HEK293 (cell line): ENCODE results near the gene SMAD4.

Source experiments
- FEZF1 ChIP-seq: fragments of 450-650 bp; formaldehyde crosslinking; IDR thresholded peaks from 2 replicates; pipeline ENCODE4 v1.5.1; 2016; ENCODE audit warnings: missing biosample characterization, missing genetic modification characterization
- HOXD13 ChIP-seq: sonication (generic); formaldehyde crosslinking; IDR thresholded peaks from 2 replicates; pipeline ENCODE4 v1.8.0; 2022; ENCODE audit warnings: missing genetic modification reagents, borderline replicate concordance
- IKZF3 ChIP-seq: fragments of 450-650 bp; IDR thresholded peaks from 2 replicates; pipeline ENCODE4 v1.5.0; 2018; ENCODE audit warnings: missing biosample characterization, mild to moderate bottlenecking, missing genetic modification characterization, moderate library complexity
- MEIS1 ChIP-seq: sonication (generic); formaldehyde crosslinking; IDR thresholded peaks from 2 replicates; pipeline ENCODE4 v1.8.1; 2022; ENCODE audit warnings: missing genetic modification reagents, mild to moderate bottlenecking, borderline replicate concordance
- RBAK ChIP-seq: fragments of 450-650 bp; formaldehyde crosslinking; IDR thresholded peaks from 2 replicates; pipeline ENCODE4 v1.5.1; 2016; ENCODE audit warnings: missing biosample characterization, missing genetic modification characterization
- TCF7L2 ChIP-seq: IDR thresholded peaks from 2 replicates; pipeline ENCODE4 v1.6.1; 2011; ENCODE audit warnings: low read depth, mild to moderate bottlenecking, inconsistent platforms, low read length, moderate library complexity, borderline replicate concordance
- ZBTB48 ChIP-seq: fragments of 450-650 bp; formaldehyde crosslinking; IDR thresholded peaks from 2 replicates; pipeline ENCODE4 v1.5.1; 2016; ENCODE audit warnings: missing biosample characterization, missing genetic modification characterization
- ZFP37 ChIP-seq: fragments of 450-650 bp; formaldehyde crosslinking; IDR thresholded peaks from 2 replicates; pipeline ENCODE4 v1.5.1; 2016; ENCODE audit warnings: missing biosample characterization, missing genetic modification characterization
- ZNF121 ChIP-seq: fragments of 450-650 bp; formaldehyde crosslinking; IDR thresholded peaks from 2 replicates; pipeline ENCODE4 v1.5.1; 2016; ENCODE audit warnings: missing biosample characterization, missing genetic modification characterization
- ZNF138 ChIP-seq: fragments of 450-650 bp; formaldehyde crosslinking; IDR thresholded peaks from 2 replicates; pipeline ENCODE4 v1.5.1; 2016; ENCODE audit warnings: missing biosample characterization, missing genetic modification characterization, borderline replicate concordance
- ZNF16 ChIP-seq: fragments of 450-650 bp; formaldehyde crosslinking; IDR thresholded peaks from 2 replicates; pipeline ENCODE4 v1.5.1; 2016; ENCODE audit warnings: low read depth, missing biosample characterization, missing genetic modification characterization
- ZNF223 ChIP-seq: fragments of 450-650 bp; formaldehyde crosslinking; IDR thresholded peaks from 2 replicates; pipeline ENCODE4 v1.5.1; 2016; ENCODE audit warnings: missing biosample characterization, missing genetic modification characterization
- ZNF324 ChIP-seq: fragments of 450-650 bp; formaldehyde crosslinking; IDR thresholded peaks from 2 replicates; pipeline ENCODE4 v1.5.1; 2016; ENCODE audit warnings: missing biosample characterization, missing genetic modification characterization
- ZNF366 ChIP-seq: fragments of 450-650 bp; formaldehyde crosslinking; conservative IDR thresholded peaks from 2 replicates; pipeline ENCODE4 v1.5.1; 2016; ENCODE audit warnings: missing biosample characterization, missing genetic modification characterization
- ZNF433 ChIP-seq: fragments of 450-650 bp; formaldehyde crosslinking; IDR thresholded peaks from 2 replicates; pipeline ENCODE4 v1.5.1; 2016; ENCODE audit warnings: missing biosample characterization, missing genetic modification characterization, low read depth
- ZNF571 ChIP-seq: fragments of 450-650 bp; formaldehyde crosslinking; IDR thresholded peaks from 2 replicates; pipeline ENCODE4 v1.5.0; 2017; ENCODE audit warnings: missing biosample characterization, missing genetic modification characterization
- ZNF654 ChIP-seq: fragments of 450-650 bp; formaldehyde crosslinking; IDR thresholded peaks from 2 replicates; pipeline ENCODE4 v1.5.1; 2016; ENCODE audit warnings: low read depth, missing biosample characterization, missing genetic modification characterization
- ZNF837 ChIP-seq: fragments of 450-650 bp; formaldehyde crosslinking; IDR thresholded peaks from 2 replicates; pipeline ENCODE4 v1.5.1; 2016; ENCODE audit warnings: missing biosample characterization, missing genetic modification characterization
- ZSCAN30 ChIP-seq: fragments of 450-650 bp; IDR thresholded peaks from 2 replicates; pipeline ENCODE4 v1.5.1; 2018; ENCODE audit warnings: missing biosample characterization, mild to moderate bottlenecking, missing genetic modification characterization, moderate library complexity
- ZXDB ChIP-seq: fragments of 450-650 bp; formaldehyde crosslinking; IDR thresholded peaks from 2 replicates; pipeline ENCODE4 v1.5.1; 2016; ENCODE audit warnings: missing biosample characterization, missing genetic modification characterization
- TF ChIP-seq, protein P1 (sequence below): fragments of 450-650 bp; formaldehyde crosslinking; IDR thresholded peaks from 2 replicates; pipeline ENCODE4 v1.5.1; 2017; ENCODE audit warnings: missing biosample characterization, missing genetic modification characterization
- TF ChIP-seq, protein P2 (sequence below): fragments of 450-650 bp; formaldehyde crosslinking; IDR thresholded peaks from 2 replicates; pipeline ENCODE4 v1.5.1; 2017; ENCODE audit warnings: missing biosample characterization, missing genetic modification characterization
- TF ChIP-seq, protein P3 (sequence below): fragments of 450-650 bp; formaldehyde crosslinking; IDR thresholded peaks from 2 replicates; pipeline ENCODE4 v1.5.1; 2016; ENCODE audit warnings: missing biosample characterization, missing genetic modification characterization, low read depth
- TF ChIP-seq, protein P4 (sequence below): fragments of 450-650 bp; formaldehyde crosslinking; optimal IDR thresholded peaks from 2 replicates; pipeline ENCODE3; 2016; ENCODE audit warnings: missing biosample characterization, mild to moderate bottlenecking, missing genetic modification characterization
- TF ChIP-seq, protein P5 (sequence below): fragments of 450-650 bp; formaldehyde crosslinking; IDR thresholded peaks from 2 replicates; pipeline ENCODE4 v1.5.1; 2016; ENCODE audit warnings: missing biosample characterization, missing genetic modification characterization
- TF ChIP-seq, protein P6 (sequence below): fragments of 450-650 bp; formaldehyde crosslinking; IDR thresholded peaks from 2 replicates; pipeline ENCODE4 v1.5.1; 2016; ENCODE audit warnings: missing biosample characterization, missing genetic modification characterization
- TF ChIP-seq, protein P7 (sequence below): fragments of 450-650 bp; formaldehyde crosslinking; IDR thresholded peaks from 2 replicates; pipeline ENCODE4 v1.5.1; 2016; ENCODE audit warnings: missing biosample characterization, missing genetic modification characterization, borderline replicate concordance

SMAD4 gene

DNA sequence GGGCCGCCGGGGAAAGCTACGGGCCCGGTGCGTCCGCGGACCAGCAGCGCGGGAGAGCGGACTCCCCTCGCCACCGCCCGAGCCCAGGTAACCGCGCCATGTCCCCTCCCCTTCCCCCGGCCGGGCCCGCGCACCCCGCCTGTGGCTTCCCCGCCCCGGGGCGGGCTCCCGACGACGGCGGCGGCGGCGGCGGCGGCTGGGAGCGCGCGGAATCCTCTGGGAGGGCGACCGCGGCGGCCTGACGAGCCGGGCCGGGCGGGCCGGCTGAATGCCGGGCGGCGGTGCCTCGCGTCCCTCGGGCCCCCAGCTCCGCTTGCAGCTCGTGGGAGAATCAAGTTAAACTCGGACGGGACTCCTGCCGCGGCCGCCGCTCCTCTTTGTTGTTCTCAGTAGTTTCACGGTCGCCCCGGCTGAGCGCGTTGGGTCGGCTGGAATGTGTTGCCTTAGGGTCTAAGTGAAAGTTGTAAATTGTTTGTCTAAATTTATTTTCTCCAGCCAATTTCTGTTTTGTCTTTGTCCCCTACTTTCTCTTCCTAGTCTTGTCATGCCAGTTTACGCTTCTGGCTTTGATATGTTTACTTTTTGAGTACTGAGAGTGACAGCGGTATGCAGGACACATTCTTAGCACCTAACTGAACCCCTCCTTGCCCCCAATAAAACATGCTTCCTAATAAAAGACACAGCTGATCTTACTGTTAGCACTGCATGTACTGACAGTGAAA lies 685 bp downstream of the SMAD4 start (continued):
- TF ChIP-seq, protein P1, sequence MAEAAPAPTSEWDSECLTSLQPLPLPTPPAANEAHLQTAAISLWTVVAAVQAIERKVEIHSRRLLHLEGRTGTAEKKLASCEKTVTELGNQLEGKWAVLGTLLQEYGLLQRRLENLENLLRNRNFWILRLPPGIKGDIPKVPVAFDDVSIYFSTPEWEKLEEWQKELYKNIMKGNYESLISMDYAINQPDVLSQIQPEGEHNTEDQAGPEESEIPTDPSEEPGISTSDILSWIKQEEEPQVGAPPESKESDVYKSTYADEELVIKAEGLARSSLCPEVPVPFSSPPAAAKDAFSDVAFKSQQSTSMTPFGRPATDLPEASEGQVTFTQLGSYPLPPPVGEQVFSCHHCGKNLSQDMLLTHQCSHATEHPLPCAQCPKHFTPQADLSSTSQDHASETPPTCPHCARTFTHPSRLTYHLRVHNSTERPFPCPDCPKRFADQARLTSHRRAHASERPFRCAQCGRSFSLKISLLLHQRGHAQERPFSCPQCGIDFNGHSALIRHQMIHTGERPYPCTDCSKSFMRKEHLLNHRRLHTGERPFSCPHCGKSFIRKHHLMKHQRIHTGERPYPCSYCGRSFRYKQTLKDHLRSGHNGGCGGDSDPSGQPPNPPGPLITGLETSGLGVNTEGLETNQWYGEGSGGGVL (tag by site-specific recombination), result no peak
- TF ChIP-seq ZXDB (tag by site-specific recombination) (no peak), ZNF654 (no peak), ZNF324 (tag by site-specific recombination) (no peak), MEIS1 (CRISPR knock-in tag) (no peak), IKZF3 (tag by site-specific recombination) (no peak), ZBTB48 (tag by site-specific recombination) (no peak), ZNF433 (no peak), ZNF138 (no peak), HOXD13 (CRISPR knock-in tag) (no peak), ZSCAN30 (tag by site-specific recombination) (peak; percentile 12; the same call in 1 of the 2 replicates), ZNF366 (tag by site-specific recombination) (no peak), RBAK (tag by site-specific recombination) (no peak), ZNF223 (tag by site-specific recombination) (no peak), ZFP37 (tag by site-specific recombination) (0 out of 2 replicates have a peak, but pooled peaks have one; percentile 60), FEZF1 (no peak), ZNF571 (tag by site-specific recombination) (no peak), ZNF837 (tag by site-specific recombination) (no peak), ZNF121 (tag by site-specific recombination) (no peak), ZNF16 (tag by site-specific recombination) (no peak), TCF7L2 (no peak)
- TF ChIP-seq, protein P2, sequence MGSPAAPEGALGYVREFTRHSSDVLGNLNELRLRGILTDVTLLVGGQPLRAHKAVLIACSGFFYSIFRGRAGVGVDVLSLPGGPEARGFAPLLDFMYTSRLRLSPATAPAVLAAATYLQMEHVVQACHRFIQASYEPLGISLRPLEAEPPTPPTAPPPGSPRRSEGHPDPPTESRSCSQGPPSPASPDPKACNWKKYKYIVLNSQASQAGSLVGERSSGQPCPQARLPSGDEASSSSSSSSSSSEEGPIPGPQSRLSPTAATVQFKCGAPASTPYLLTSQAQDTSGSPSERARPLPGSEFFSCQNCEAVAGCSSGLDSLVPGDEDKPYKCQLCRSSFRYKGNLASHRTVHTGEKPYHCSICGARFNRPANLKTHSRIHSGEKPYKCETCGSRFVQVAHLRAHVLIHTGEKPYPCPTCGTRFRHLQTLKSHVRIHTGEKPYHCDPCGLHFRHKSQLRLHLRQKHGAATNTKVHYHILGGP (tag by site-specific recombination), result no peak
- TF ChIP-seq, protein P3, sequence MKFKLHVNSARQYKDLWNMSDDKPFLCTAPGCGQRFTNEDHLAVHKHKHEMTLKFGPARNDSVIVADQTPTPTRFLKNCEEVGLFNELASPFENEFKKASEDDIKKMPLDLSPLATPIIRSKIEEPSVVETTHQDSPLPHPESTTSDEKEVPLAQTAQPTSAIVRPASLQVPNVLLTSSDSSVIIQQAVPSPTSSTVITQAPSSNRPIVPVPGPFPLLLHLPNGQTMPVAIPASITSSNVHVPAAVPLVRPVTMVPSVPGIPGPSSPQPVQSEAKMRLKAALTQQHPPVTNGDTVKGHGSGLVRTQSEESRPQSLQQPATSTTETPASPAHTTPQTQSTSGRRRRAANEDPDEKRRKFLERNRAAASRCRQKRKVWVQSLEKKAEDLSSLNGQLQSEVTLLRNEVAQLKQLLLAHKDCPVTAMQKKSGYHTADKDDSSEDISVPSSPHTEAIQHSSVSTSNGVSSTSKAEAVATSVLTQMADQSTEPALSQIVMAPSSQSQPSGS (tag by site-specific recombination), result no peak
- TF ChIP-seq, protein P4, sequence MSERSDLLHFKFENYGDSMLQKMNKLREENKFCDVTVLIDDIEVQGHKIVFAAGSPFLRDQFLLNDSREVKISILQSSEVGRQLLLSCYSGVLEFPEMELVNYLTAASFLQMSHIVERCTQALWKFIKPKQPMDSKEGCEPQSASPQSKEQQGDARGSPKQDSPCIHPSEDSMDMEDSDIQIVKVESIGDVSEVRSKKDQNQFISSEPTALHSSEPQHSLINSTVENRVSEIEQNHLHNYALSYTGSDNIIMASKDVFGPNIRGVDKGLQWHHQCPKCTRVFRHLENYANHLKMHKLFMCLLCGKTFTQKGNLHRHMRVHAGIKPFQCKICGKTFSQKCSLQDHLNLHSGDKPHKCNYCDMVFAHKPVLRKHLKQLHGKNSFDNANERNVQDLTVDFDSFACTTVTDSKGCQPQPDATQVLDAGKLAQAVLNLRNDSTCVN, result peak; percentile 34
- TF ChIP-seq, protein P5, sequence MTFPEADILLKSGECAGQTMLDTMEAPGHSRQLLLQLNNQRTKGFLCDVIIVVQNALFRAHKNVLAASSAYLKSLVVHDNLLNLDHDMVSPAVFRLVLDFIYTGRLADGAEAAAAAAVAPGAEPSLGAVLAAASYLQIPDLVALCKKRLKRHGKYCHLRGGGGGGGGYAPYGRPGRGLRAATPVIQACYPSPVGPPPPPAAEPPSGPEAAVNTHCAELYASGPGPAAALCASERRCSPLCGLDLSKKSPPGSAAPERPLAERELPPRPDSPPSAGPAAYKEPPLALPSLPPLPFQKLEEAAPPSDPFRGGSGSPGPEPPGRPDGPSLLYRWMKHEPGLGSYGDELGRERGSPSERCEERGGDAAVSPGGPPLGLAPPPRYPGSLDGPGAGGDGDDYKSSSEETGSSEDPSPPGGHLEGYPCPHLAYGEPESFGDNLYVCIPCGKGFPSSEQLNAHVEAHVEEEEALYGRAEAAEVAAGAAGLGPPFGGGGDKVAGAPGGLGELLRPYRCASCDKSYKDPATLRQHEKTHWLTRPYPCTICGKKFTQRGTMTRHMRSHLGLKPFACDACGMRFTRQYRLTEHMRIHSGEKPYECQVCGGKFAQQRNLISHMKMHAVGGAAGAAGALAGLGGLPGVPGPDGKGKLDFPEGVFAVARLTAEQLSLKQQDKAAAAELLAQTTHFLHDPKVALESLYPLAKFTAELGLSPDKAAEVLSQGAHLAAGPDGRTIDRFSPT (tag by site-specific recombination), result no peak
- TF ChIP-seq, protein P6, sequence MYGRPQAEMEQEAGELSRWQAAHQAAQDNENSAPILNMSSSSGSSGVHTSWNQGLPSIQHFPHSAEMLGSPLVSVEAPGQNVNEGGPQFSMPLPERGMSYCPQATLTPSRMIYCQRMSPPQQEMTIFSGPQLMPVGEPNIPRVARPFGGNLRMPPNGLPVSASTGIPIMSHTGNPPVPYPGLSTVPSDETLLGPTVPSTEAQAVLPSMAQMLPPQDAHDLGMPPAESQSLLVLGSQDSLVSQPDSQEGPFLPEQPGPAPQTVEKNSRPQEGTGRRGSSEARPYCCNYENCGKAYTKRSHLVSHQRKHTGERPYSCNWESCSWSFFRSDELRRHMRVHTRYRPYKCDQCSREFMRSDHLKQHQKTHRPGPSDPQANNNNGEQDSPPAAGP (tag by site-specific recombination), result no peak
- TF ChIP-seq, protein P7, sequence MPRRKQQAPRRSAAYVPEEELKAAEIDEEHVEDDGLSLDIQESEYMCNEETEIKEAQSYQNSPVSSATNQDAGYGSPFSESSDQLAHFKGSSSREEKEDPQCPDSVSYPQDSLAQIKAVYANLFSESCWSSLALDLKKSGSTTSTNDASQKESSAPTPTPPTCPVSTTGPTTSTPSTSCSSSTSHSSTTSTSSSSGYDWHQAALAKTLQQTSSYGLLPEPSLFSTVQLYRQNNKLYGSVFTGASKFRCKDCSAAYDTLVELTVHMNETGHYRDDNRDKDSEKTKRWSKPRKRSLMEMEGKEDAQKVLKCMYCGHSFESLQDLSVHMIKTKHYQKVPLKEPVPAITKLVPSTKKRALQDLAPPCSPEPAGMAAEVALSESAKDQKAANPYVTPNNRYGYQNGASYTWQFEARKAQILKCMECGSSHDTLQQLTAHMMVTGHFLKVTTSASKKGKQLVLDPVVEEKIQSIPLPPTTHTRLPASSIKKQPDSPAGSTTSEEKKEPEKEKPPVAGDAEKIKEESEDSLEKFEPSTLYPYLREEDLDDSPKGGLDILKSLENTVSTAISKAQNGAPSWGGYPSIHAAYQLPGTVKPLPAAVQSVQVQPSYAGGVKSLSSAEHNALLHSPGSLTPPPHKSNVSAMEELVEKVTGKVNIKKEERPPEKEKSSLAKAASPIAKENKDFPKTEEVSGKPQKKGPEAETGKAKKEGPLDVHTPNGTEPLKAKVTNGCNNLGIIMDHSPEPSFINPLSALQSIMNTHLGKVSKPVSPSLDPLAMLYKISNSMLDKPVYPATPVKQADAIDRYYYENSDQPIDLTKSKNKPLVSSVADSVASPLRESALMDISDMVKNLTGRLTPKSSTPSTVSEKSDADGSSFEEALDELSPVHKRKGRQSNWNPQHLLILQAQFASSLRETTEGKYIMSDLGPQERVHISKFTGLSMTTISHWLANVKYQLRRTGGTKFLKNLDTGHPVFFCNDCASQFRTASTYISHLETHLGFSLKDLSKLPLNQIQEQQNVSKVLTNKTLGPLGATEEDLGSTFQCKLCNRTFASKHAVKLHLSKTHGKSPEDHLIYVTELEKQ (tag by site-specific recombination), result no peak
